HepG2 (cell line): Measurements from ENCODE around the gene NGDN. TPM values are rescaled to one million over a fixed set of nuclear protein-coding genes. Genes with fewer than 3 reads are reported as not detected.

ENCODE experiments used
- CC2D1A ChIP-seq: sonication (generic); formaldehyde crosslinking; IDR thresholded peaks from 2 replicates; pipeline ENCODE4 v1.8.1; 2023; ENCODE audit warnings: mild to moderate bottlenecking, missing genetic modification reagents
- DMTF1 ChIP-seq: sonication (generic); formaldehyde crosslinking; IDR thresholded peaks from 2 replicates; pipeline ENCODE4 v1.4.0; 2020; ENCODE audit warnings: mild to moderate bottlenecking, missing genetic modification reagents
- GTF3A ChIP-seq: sonication (generic); formaldehyde crosslinking; conservative IDR thresholded peaks from 2 replicates; pipeline ENCODE4 v1.4.0; 2020; ENCODE audit warnings: mild to moderate bottlenecking, missing genetic modification reagents
- HNF1A ChIP-seq, 2 experiments: sonication (generic) in 1 of 2; formaldehyde crosslinking in 1 of 2; IDR thresholded peaks; 2 replicates each; pipeline versions ENCODE4 v1.4.0 to v1.6.1; 2016 to 2020; ENCODE audit warnings: borderline replicate concordance in 1 of 2, low read depth in 1 of 2, mild to moderate bottlenecking in 1 of 2, missing genetic modification reagents in 1 of 2
- KDM2A ChIP-seq: sonication (generic); formaldehyde crosslinking; IDR thresholded peaks from 2 replicates; pipeline ENCODE4 v1.4.0; 2020; ENCODE audit warnings: low read depth, missing genetic modification reagents, borderline replicate concordance
- MXI1 ChIP-seq: IDR thresholded peaks from 3 replicates; pipeline ENCODE4 v1.6.1; 2012; ENCODE audit warnings: low read depth, low read length, inconsistent platforms, borderline replicate concordance
- NFATC3 ChIP-seq: sonication (generic); formaldehyde crosslinking; IDR thresholded peaks from 2 replicates; pipeline ENCODE4 v1.5.1; 2020; ENCODE audit warnings: mild to moderate bottlenecking, missing genetic modification reagents
- NR1H2 ChIP-seq: sonication (generic); formaldehyde crosslinking; IDR thresholded peaks from 2 replicates; pipeline ENCODE4 v1.8.1; 2022; ENCODE audit warnings: low read depth, missing genetic modification reagents, borderline replicate concordance
- SMAD9 ChIP-seq: sonication (generic); formaldehyde crosslinking; IDR thresholded peaks from 2 replicates; pipeline ENCODE4 v1.5.1; 2020; ENCODE audit warnings: mild to moderate bottlenecking, missing genetic modification reagents
- THAP9 ChIP-seq: sonication (generic); formaldehyde crosslinking; IDR thresholded peaks from 2 replicates; pipeline ENCODE4; 2020; ENCODE audit warnings: missing genetic modification reagents, mild to moderate bottlenecking, borderline replicate concordance
- YEATS4 ChIP-seq: sonication (generic); formaldehyde crosslinking; IDR thresholded peaks from 2 replicates; pipeline ENCODE4 v1.4.0; 2020; ENCODE audit warnings: missing genetic modification reagents, borderline replicate concordance
- ZNF138 ChIP-seq: sonication (generic); formaldehyde crosslinking; IDR thresholded peaks from 2 replicates; pipeline ENCODE4 v1.5.0; 2020; ENCODE audit warnings: mild to moderate bottlenecking, low read depth, missing genetic modification reagents
- ZNF30 ChIP-seq: sonication (generic); formaldehyde crosslinking; IDR thresholded peaks from 2 replicates; pipeline ENCODE4 v1.5.0; 2020; ENCODE audit warnings: mild to moderate bottlenecking, missing genetic modification reagents
- ZNF33A ChIP-seq: sonication (generic); formaldehyde crosslinking; IDR thresholded peaks from 2 replicates; pipeline ENCODE4 v1.5.1; 2020; ENCODE audit warnings: missing genetic modification reagents, mild to moderate bottlenecking, moderate library complexity, borderline replicate concordance
- ZNF367 ChIP-seq: sonication (generic); formaldehyde crosslinking; IDR thresholded peaks from 2 replicates; pipeline ENCODE4 v1.4.0; 2020; ENCODE audit warnings: missing genetic modification reagents, borderline replicate concordance
- ZUFSP ChIP-seq: sonication (generic); formaldehyde crosslinking; IDR thresholded peaks from 2 replicates; pipeline ENCODE4 v1.9.0; 2021; ENCODE audit warnings: missing genetic modification reagents, mild to moderate bottlenecking, borderline replicate concordance
- polyA plus RNA-seq, 8 experiments: library from polyadenylated mRNA; depleted of rRNA in 3 of 8; stranded (reverse) in 7 of 8; unstranded in 1 of 8; fragments of >200 nt; fragmentation: Illumina TruSeq in 4 of 8; extraction: Trizol in 4 of 8; gene quantifications; 2 replicates each; pipeline versions ENCODE4 v1.2.1 to v1.2.3, GENCODE V29; 2011 to 2016; ENCODE audit warnings: low read depth in 4 of 8, missing spikeins in 1 of 8, mixed read lengths in 1 of 8; ENCODE audit not compliant: insufficient read depth in 1 of 8
- total RNA-seq, 5 experiments: library from RNA; depleted of rRNA; stranded (reverse); fragments of >200 nt; fragmentation: Illumina TruSeq; extraction: Trizol; gene quantifications; 2 replicates each; pipeline ENCODE4 v1.2.3, GENCODE V29; 2016; ENCODE audit warnings: low read depth in 1 of 5

The NGDN gene
- total and polyA plus RNA-seq, 2 of the 13 experiments (the other 11 are each of a cell fraction or from before 2014, with no cell fraction given): 154 to 216 TPM

- TF ChIP-seq HNF1A (IDR thresholded peaks at IDR 0.05; ENCODE audit: low read depth): no peak
- TF ChIP-seq HNF1A (CRISPR knock-in tag; IDR thresholded peaks at IDR 0.05; ENCODE audit: borderline replicate concordance): 0 out of 2 replicates have a peak, but pooled peaks have one; percentile 16
- no peak for TF ChIP-seq SMAD9 (CRISPR knock-in tag)
- no peak for TF ChIP-seq NR1H2 (CRISPR knock-in tag)
- TF ChIP-seq ZNF30 (CRISPR knock-in tag): peak; percentile 19; the same call in 1 of the 2 replicates
- no peak for TF ChIP-seq KDM2A
- TF ChIP-seq THAP9 (CRISPR knock-in tag): peak; percentile 47; the same call in 1 of the 2 replicates
- no peak for TF ChIP-seq ZUFSP (CRISPR knock-in tag)
- no peak for TF ChIP-seq MXI1
- TF ChIP-seq ZNF33A (CRISPR knock-in tag): no peak
- TF ChIP-seq DMTF1 (CRISPR knock-in tag): peak; percentile 88; the same call in 1 of the 2 replicates
- TF ChIP-seq ZNF138 (CRISPR knock-in tag): no peak; the same call in 1 of the 2 replicates
- no peak; the same call in 1 of the 2 replicates for TF ChIP-seq CC2D1A
- TF ChIP-seq YEATS4 (CRISPR knock-in tag): no peak
- no peak for TF ChIP-seq NFATC3 (CRISPR knock-in tag)
- no peak for TF ChIP-seq ZNF367 (CRISPR knock-in tag)
- 0 out of 2 replicates have a peak, but pooled peaks have one; percentile 90 for TF ChIP-seq GTF3A
Observed at GRCh38 chr14:23469906-23470403, 452 bp downstream of the NGDN start (continued).
